ENCODE data around the gene ALK.

ALK gene

DNA sequence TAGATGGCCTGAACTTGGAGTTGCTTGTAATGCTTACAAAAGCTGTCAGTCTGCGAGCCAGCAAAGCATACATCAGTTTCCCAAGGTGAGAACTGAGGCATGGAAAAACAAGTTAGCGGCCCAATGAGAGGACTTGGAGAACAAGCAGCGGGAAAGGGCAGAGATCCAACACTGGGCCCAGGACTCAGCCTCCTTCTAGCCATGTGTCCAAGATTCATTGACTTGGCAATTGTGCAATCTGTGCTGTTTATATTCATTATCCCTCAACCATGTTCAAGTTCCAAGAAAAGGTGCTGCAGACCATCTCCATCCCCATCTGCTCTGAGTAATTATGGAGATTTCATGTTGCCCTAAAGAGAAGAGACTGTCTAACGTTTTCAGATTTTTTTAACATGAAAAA is 187.4 kb downstream of the ALK start:
- Histone ChIP-seq H3K27ac (ENCODE audit: low read length) (no peak overlapping the region), H3K27me3 (replicated peaks; ENCODE audit: insufficient read depth, low read length) (no peaks in the 10 kb centered on the region), H2AFZ (ENCODE audit: low read length) (no peak overlapping the region), H4K20me1 (ENCODE audit: insufficient read depth, low read length) (no peaks in the 10 kb centered on the region), H3K9ac (ENCODE audit: low read length) (no peak overlapping the region), H3K36me3 (replicated peaks; ENCODE audit: insufficient read depth, low read length) (no peaks in the 10 kb centered on the region), H3K9me3 (replicated peaks; ENCODE audit: insufficient read depth, low read length) (no peaks in the 10 kb centered on the region), H3K4me3 (ENCODE audit: low read length) (no peak overlapping the region), H3K9me2 (replicated peaks; ENCODE audit: insufficient read depth, low read length) (no peaks in the 10 kb centered on the region), H3K4me1 (ENCODE audit: low read length) (no peaks in the 10 kb centered on the region), H3K4me2 (ENCODE audit: low read depth, low read length) (no peak overlapping the region), H3K79me2 (ENCODE audit: low read length) (no peaks in the 10 kb centered on the region), H3F3A (ENCODE audit: insufficient read depth, low read length) (no peaks in the 10 kb centered on the region)
- no peak for DNase-seq
- TF ChIP-seq EZH2 (optimal IDR thresholded peaks at IDR 0.05; ENCODE audit: low read depth, low read length) (no peak), EZH2phosphoT487 (IDR thresholded peaks at IDR 0.05; ENCODE audit: low read length) (no peak)
- TF ChIP-seq, protein P1, sequence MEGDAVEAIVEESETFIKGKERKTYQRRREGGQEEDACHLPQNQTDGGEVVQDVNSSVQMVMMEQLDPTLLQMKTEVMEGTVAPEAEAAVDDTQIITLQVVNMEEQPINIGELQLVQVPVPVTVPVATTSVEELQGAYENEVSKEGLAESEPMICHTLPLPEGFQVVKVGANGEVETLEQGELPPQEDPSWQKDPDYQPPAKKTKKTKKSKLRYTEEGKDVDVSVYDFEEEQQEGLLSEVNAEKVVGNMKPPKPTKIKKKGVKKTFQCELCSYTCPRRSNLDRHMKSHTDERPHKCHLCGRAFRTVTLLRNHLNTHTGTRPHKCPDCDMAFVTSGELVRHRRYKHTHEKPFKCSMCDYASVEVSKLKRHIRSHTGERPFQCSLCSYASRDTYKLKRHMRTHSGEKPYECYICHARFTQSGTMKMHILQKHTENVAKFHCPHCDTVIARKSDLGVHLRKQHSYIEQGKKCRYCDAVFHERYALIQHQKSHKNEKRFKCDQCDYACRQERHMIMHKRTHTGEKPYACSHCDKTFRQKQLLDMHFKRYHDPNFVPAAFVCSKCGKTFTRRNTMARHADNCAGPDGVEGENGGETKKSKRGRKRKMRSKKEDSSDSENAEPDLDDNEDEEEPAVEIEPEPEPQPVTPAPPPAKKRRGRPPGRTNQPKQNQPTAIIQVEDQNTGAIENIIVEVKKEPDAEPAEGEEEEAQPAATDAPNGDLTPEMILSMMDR (IDR thresholded peaks at IDR 0.05; ENCODE audit: low read length) = no peak

DNA sequence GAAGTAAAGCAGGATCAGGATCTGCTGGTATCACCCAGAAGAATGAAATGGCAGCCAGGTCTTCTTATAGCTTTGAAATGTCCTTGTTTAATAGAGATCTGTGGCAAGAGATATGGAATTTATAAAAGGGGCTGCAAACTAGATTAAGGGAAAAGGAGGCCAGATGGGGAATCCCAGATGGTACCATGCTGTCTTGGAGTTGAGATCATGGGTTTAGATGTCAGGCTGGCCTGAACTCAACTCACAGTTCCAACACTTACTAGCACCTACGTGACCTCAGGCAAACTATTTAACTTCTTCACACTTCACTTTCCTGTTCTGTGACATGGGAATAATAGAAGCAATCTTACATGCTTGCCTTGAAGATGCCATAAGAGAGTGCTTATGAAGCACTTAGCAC is 188.2 kb downstream of the ALK start:
- H4K20me1 ChIP-seq (ENCODE audit: insufficient read depth, low read length) = no peaks in the 10 kb centered on the region
- DNase-seq = no peak
- H3K9ac ChIP-seq (ENCODE audit: low read length) = no peak overlapping the region
- no peaks in the 10 kb centered on the region for H3K9me2 ChIP-seq (replicated peaks; ENCODE audit: insufficient read depth, low read length)
- H3K9me3 ChIP-seq (replicated peaks; ENCODE audit: insufficient read depth, low read length) = no peaks in the 10 kb centered on the region
- TF ChIP-seq, protein P1 (IDR thresholded peaks at IDR 0.05; ENCODE audit: low read length) = no peak
- no peak for TF ChIP-seq EZH2 (optimal IDR thresholded peaks at IDR 0.05; ENCODE audit: low read depth, low read length)
- TF ChIP-seq EZH2phosphoT487 (IDR thresholded peaks at IDR 0.05; ENCODE audit: low read length) = no peak
- H3K4me1 ChIP-seq (ENCODE audit: low read length) = no peaks in the 10 kb centered on the region
- no peak overlapping the region for H2AFZ ChIP-seq (ENCODE audit: low read length)
- H3K4me3 ChIP-seq (ENCODE audit: low read length) = no peak overlapping the region
- H3K27ac ChIP-seq (ENCODE audit: low read length) = no peak overlapping the region
- H3K27me3 ChIP-seq (replicated peaks; ENCODE audit: insufficient read depth, low read length) = no peaks in the 10 kb centered on the region
- no peaks in the 10 kb centered on the region for H3K36me3 ChIP-seq (replicated peaks; ENCODE audit: insufficient read depth, low read length)
- no peaks in the 10 kb centered on the region for H3F3A ChIP-seq (ENCODE audit: insufficient read depth, low read length)
- H3K4me2 ChIP-seq (ENCODE audit: low read depth, low read length) = no peak overlapping the region
- no peaks in the 10 kb centered on the region for H3K79me2 ChIP-seq (ENCODE audit: low read length)

DNA sequence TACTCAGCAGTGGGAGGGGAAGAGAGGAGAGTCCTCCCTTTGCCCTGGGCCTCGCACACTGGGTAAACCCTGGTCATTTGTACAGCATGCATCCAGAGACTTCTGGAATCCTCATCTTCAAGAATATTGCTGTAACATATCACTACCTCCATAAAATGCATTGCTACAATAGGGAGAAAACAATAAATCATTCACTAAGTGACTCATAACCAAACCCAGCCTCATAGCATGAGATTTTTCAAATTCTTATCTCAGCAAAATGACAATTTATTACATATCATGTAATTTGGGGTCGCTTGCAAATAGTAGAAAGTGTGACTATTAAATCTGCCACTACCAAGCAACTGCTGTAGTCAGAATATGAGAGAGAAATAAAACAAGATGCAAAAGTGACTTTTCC is 189.4 kb downstream of the ALK start:
- Histone ChIP-seq H3K4me3 (ENCODE audit: low read length) (no peak overlapping the region), H4K20me1 (ENCODE audit: insufficient read depth, low read length) (no peaks in the 10 kb centered on the region), H3K4me1 (ENCODE audit: low read length) (no peaks in the 10 kb centered on the region), H3F3A (ENCODE audit: insufficient read depth, low read length) (no peaks in the 10 kb centered on the region), H3K9me2 (replicated peaks; ENCODE audit: insufficient read depth, low read length) (no peaks in the 10 kb centered on the region), H3K4me2 (ENCODE audit: low read depth, low read length) (no peak overlapping the region), H3K27ac (ENCODE audit: low read length) (no peak overlapping the region), H3K9ac (ENCODE audit: low read length) (no peak overlapping the region), H3K36me3 (replicated peaks; ENCODE audit: insufficient read depth, low read length) (no peaks in the 10 kb centered on the region), H3K79me2 (ENCODE audit: low read length) (no peaks in the 10 kb centered on the region), H3K9me3 (replicated peaks; ENCODE audit: insufficient read depth, low read length) (no peaks in the 10 kb centered on the region), H3K27me3 (replicated peaks; ENCODE audit: insufficient read depth, low read length) (no peaks in the 10 kb centered on the region), H2AFZ (ENCODE audit: low read length) (no peak overlapping the region)
- TF ChIP-seq EZH2phosphoT487 (IDR thresholded peaks at IDR 0.05; ENCODE audit: low read length) = no peak
- TF ChIP-seq, protein P1 (IDR thresholded peaks at IDR 0.05; ENCODE audit: low read length) = no peak
- TF ChIP-seq EZH2 (optimal IDR thresholded peaks at IDR 0.05; ENCODE audit: low read depth, low read length) = no peak
- no peak for DNase-seq
